ENCODE results near the gene TRMU.
"Not testable (repeated sequence)": the region's sequence is repeated elsewhere in the genome, so short reads cannot be mapped to it uniquely, and the experiment has no call there.

TRMU gene

GRCh38 chr22:46300491-46300890 lies 35.0 kb upstream of the TRMU start:
- DNase-seq (ENCODE audit: low read depth), result no peak

GRCh38 chr22:46303347-46303965 lies 32.1 kb upstream of the TRMU start:
- peak; percentile 37 for DNase-seq (ENCODE audit: low read depth)

GRCh38 chr22:46308283-46308988 lies 27.1 kb upstream of the TRMU start:
- no peak for DNase-seq (ENCODE audit: low read depth)

GRCh38 chr22:46309526-46310085 lies 25.9 kb upstream of the TRMU start:
- no peak for DNase-seq (ENCODE audit: low read depth)

GRCh38 chr22:46312056-46312455 lies 23.5 kb upstream of the TRMU start:
- no peak for DNase-seq (ENCODE audit: low read depth)

- DNase-seq (ENCODE audit: low read depth), result not testable (repeated sequence)
Measured at GRCh38 chr22:46312848-46313247, 22.7 kb upstream of the TRMU start.

- no peak for DNase-seq (ENCODE audit: low read depth)
Measured at GRCh38 chr22:46315976-46316375, 19.5 kb upstream of the TRMU start.

GRCh38 chr22:46317646-46318045 lies 17.9 kb upstream of the TRMU start:
- DNase-seq (ENCODE audit: low read depth), result no peak

- no peak for DNase-seq (ENCODE audit: low read depth)
Measured at GRCh38 chr22:46318576-46318975, 16.9 kb upstream of the TRMU start.

- DNase-seq (ENCODE audit: low read depth), result no peak
Measured at GRCh38 chr22:46319319-46319718, 16.2 kb upstream of the TRMU start.

- no peak for DNase-seq (ENCODE audit: low read depth)
Measured at GRCh38 chr22:46320166-46320710, 15.3 kb upstream of the TRMU start.

- no peak for DNase-seq (ENCODE audit: low read depth)
Measured at GRCh38 chr22:46320716-46321386, 14.7 kb upstream of the TRMU start.

GRCh38 chr22:46322711-46323110 lies 12.8 kb upstream of the TRMU start:
- no peak for DNase-seq (ENCODE audit: low read depth)

GRCh38 chr22:46323162-46323561 lies 12.4 kb upstream of the TRMU start:
- no peak for DNase-seq (ENCODE audit: low read depth)

- no peak for DNase-seq (ENCODE audit: low read depth)
Measured at GRCh38 chr22:46326066-46326680, 9.3 kb upstream of the TRMU start.

GRCh38 chr22:46327691-46328465 lies 7.6 kb upstream of the TRMU start:
- DNase-seq (ENCODE audit: low read depth), result no peak

- DNase-seq (ENCODE audit: low read depth), result no peak
Measured at GRCh38 chr22:46328797-46329196, 6.7 kb upstream of the TRMU start.

- DNase-seq (ENCODE audit: low read depth), result no peak
Measured at GRCh38 chr22:46329616-46330015, 5.9 kb upstream of the TRMU start.

- DNase-seq (ENCODE audit: low read depth), result no peak
Measured at GRCh38 chr22:46330426-46330825, 5.1 kb upstream of the TRMU start.

GRCh38 chr22:46331496-46331895 lies 4.0 kb upstream of the TRMU start:
- no peak for DNase-seq (ENCODE audit: low read depth)

All from iris pigment epithelial cell (primary cell).